ENCODE measurements around the gene NWD2. TPM values are rescaled to one million over a fixed set of nuclear protein-coding genes. Genes with fewer than 3 reads are reported as not detected.

NWD2 gene
- total RNA-seq, 2 experiments from 2014 or later = not detected

DNA sequence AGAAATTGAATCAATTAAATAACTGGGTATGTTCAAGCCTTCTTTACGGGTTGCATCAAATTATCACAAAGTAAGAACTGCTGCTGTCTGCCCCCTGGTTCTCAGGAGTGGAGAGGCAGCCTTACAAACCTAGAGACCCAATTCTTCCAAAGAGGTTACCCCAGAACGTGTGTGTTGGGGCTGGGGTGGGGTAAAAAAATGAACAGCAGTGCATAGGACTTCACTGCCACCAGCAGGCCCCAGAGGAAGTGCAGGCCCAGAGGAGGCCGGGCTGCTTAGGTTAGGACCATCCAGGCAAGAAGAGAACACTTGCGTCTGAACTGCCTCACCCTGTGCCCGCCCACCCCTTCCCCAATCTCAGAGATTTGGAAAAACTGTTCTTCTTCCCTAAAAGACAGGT lies 1.5 kb upstream of the NWD2 start:
- CTCF ChIA-PET = no interaction called here
- Mint-ChIP-seq H3K4me1 (ENCODE audit: low read depth) (peaks cover 3% of the 10 kb centered on the region), H3K27me3 (ENCODE audit: low read depth) (peaks cover 43% of the 10 kb centered on the region), H3K27ac (no peak overlapping the region), H3K4me3 (no peak overlapping the region), H3K9me3 (ENCODE audit: insufficient read depth) (no peaks in the 10 kb centered on the region), H3K36me3 (ENCODE audit: low read depth) (peaks cover 2% of the 10 kb centered on the region)
- ATAC-seq (no peak), DNase-seq (no peak)
- POLR2A ChIA-PET = no interaction called here

DNA sequence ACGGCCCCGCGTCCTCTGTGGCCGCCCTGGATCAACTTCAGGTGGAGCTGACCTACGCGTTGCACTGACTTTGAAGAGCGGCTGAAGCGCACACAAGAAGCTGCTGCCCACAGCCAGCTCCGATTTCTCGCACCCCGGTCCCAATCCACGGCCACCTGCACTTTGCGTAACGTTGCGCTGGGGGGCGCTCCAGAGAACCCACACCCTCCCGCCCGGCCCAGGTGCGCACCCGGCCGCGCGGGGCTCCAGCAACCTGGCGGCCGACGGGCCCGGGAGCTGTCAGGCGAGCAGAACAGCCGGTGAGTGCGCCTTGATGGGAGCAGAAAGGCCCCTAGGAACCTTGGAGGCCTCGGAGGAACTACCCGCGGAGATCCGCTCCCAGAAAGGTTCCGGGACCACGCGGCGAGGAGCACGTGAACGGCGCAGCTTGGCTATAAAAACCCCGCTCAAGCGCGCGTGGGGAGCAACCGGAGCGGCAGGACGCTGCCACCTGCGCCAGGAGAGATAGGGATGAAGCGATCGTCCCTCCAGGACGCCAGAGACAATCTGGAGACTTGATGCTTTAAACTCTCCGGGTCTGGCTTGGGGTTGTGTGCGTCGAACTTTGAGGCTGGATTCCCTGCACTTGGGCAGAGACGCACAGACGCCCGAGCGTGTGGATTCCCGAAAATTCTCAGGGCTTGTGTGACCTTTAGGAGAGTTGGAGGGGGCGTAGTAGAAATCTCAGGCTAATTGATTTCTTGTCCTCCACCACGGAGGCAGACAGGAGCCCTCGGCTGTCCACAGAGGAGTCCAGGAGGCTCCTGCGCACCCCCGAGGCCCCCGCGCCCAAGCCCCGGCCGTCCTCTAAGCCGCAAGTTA lies 591 bp upstream of the NWD2 start:
- H3K4me3 Mint-ChIP-seq = no peak overlapping the region
- no peak for ATAC-seq
- peaks cover 3% of the 10 kb centered on the region for H3K4me1 Mint-ChIP-seq (ENCODE audit: low read depth)
- peaks cover 43% of the 10 kb centered on the region for H3K27me3 Mint-ChIP-seq (ENCODE audit: low read depth)
- no peak for DNase-seq
- CTCF ChIA-PET = no interaction called here
- H3K36me3 Mint-ChIP-seq (ENCODE audit: low read depth) = peaks cover 2% of the 10 kb centered on the region
- no peak overlapping the region for H3K27ac Mint-ChIP-seq
- H3K9me3 Mint-ChIP-seq (ENCODE audit: insufficient read depth) = no peaks in the 10 kb centered on the region
- POLR2A ChIA-PET = no interaction called here

GRCh38 chr4:37245391-37245954 lies 930 bp downstream of the NWD2 start:
- ChIA-PET CTCF (no interaction called here), POLR2A (no interaction called here)
- DNase-seq = no peak
- ATAC-seq = no peak
- Mint-ChIP-seq H3K4me1 (ENCODE audit: low read depth) (peaks cover 3% of the 10 kb centered on the region), H3K27me3 (ENCODE audit: low read depth) (peaks cover 42% of the 10 kb centered on the region), H3K36me3 (ENCODE audit: low read depth) (peaks cover 2% of the 10 kb centered on the region), H3K9me3 (ENCODE audit: insufficient read depth) (no peaks in the 10 kb centered on the region), H3K27ac (no peak overlapping the region), H3K4me3 (no peak overlapping the region)

DNA sequence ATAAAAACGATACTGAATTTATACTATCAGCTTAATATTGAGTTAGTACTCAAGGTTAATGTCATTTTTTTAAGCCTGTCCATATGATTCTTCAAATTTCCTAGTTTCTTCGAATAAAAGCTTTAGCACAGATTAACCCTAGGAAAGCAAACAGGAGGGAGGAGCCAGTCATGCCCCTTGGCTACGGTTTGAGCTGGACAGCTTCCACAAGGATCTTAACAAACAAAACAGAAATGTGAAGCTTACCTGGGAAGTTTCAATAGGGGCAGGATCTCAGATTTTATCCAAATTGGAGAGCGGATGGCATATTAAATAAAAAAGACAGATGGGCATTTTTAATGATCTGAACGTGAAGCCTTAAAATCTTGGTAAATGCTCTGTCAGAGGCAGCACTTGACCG lies 2.3 kb downstream of the NWD2 start:
- POLR2A ChIA-PET = no interaction called here
- Mint-ChIP-seq H3K4me3 (no peak overlapping the region), H3K4me1 (ENCODE audit: low read depth) (peaks cover 3% of the 10 kb centered on the region), H3K9me3 (ENCODE audit: insufficient read depth) (no peaks in the 10 kb centered on the region), H3K27ac (no peak overlapping the region), H3K27me3 (ENCODE audit: low read depth) (peaks cover 35% of the 10 kb centered on the region), H3K36me3 (ENCODE audit: low read depth) (peaks cover 2% of the 10 kb centered on the region)
- ATAC-seq (no peak), DNase-seq (no peak)
- CTCF ChIA-PET = no interaction called here

- ATAC-seq (no peak), DNase-seq (no peak)
- H3K27me3 Mint-ChIP-seq (ENCODE audit: low read depth) = no peaks in the 10 kb centered on the region
- ChIA-PET CTCF (no interaction called here), POLR2A (no interaction called here)
- no peaks in the 10 kb centered on the region for H3K9me3 Mint-ChIP-seq (ENCODE audit: insufficient read depth)
- H3K4me1 Mint-ChIP-seq (ENCODE audit: low read depth) = no peaks in the 10 kb centered on the region
- H3K4me3 Mint-ChIP-seq = no peak overlapping the region
- H3K27ac Mint-ChIP-seq = no peak overlapping the region
- H3K36me3 Mint-ChIP-seq (ENCODE audit: low read depth) = no peaks in the 10 kb centered on the region
These were observed 13.7 kb downstream of the NWD2 start for GRCh38 chr4:37258221-37258620.

DNA sequence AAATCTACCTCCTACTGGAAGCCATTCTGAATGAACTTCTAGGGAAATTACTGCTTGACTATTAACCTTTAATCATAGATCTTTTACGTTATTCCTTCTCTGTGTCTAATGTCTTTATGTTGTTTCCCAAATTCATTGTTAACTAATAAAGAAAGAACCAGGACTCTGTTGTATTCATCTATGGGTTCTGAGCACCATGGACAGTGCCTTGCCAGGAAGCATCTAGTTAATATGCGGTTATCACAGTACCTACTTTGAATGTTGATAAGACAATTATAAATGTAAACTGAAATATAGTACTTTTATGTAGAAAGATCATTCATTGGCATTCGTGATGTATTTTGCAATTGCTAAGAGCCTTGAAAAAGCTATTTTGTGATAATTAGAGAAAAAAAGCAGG lies 23.8 kb downstream of the NWD2 start:
- CTCF ChIA-PET = no interaction called here
- H3K27ac Mint-ChIP-seq = no peak overlapping the region
- H3K9me3 Mint-ChIP-seq (ENCODE audit: insufficient read depth) = no peaks in the 10 kb centered on the region
- POLR2A ChIA-PET = no interaction called here
- no peaks in the 10 kb centered on the region for H3K36me3 Mint-ChIP-seq (ENCODE audit: low read depth)
- DNase-seq = no peak
- H3K4me1 Mint-ChIP-seq (ENCODE audit: low read depth) = no peaks in the 10 kb centered on the region
- no peak for ATAC-seq
- H3K27me3 Mint-ChIP-seq (ENCODE audit: low read depth) = no peaks in the 10 kb centered on the region
- no peak overlapping the region for H3K4me3 Mint-ChIP-seq

GRCh38 chr4:37279121-37279520 lies 34.6 kb downstream of the NWD2 start:
- Mint-ChIP-seq H3K27me3 (ENCODE audit: low read depth) (no peaks in the 10 kb centered on the region), H3K4me3 (no peak overlapping the region), H3K4me1 (ENCODE audit: low read depth) (no peaks in the 10 kb centered on the region), H3K9me3 (ENCODE audit: insufficient read depth) (peaks cover 6% of the 10 kb centered on the region), H3K27ac (no peak overlapping the region), H3K36me3 (ENCODE audit: low read depth) (no peaks in the 10 kb centered on the region)
- no peak for ATAC-seq
- ChIA-PET POLR2A (interaction anchor here (0.6 kb wide), 1 partner anchor 594 kb away, joined by 3 read pairs; no protein-coding TSS in a partner anchor), CTCF (no interaction called here)
- DNase-seq = no peak

GRCh38 chr4:37279894-37280592 lies 35.5 kb downstream of the NWD2 start:
- Mint-ChIP-seq H3K9me3 (ENCODE audit: insufficient read depth) (peaks cover 6% of the 10 kb centered on the region), H3K4me1 (ENCODE audit: low read depth) (no peaks in the 10 kb centered on the region), H3K27me3 (ENCODE audit: low read depth) (no peaks in the 10 kb centered on the region), H3K27ac (no peak overlapping the region), H3K36me3 (ENCODE audit: low read depth) (no peaks in the 10 kb centered on the region), H3K4me3 (no peak overlapping the region)
- DNase-seq (no peak), ATAC-seq (no peak)
- POLR2A ChIA-PET = no interaction called here
- CTCF ChIA-PET = no interaction called here

GRCh38 chr4:37299468-37299867 lies 54.9 kb downstream of the NWD2 start:
- ChIA-PET CTCF (no interaction called here), POLR2A (no interaction called here)
- Mint-ChIP-seq H3K4me1 (ENCODE audit: low read depth) (no peaks in the 10 kb centered on the region), H3K9me3 (ENCODE audit: insufficient read depth) (no peaks in the 10 kb centered on the region), H3K4me3 (no peak overlapping the region), H3K36me3 (ENCODE audit: low read depth) (no peaks in the 10 kb centered on the region), H3K27me3 (ENCODE audit: low read depth) (no peaks in the 10 kb centered on the region), H3K27ac (no peak overlapping the region)
- DNase-seq = no peak
- no peak for ATAC-seq

DNA sequence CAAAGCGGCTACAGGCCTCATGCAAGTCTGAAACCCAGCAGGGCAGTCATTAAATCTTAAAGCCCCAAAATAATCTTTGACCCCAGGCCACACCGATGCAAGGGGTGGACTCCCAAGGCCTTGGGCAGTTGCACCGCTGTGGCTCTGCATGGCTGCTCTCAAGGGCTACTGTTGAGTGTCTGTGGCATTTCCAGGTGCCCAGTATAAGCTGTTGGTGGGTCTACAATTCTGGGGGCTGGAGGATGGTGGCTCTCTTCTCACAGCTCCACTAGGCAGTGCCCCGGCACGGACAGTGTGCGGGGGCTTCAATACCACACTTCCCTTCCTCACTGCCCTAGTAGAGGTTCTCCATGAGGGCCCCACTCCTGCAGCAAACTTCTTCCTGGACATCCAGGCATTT lies 60.1 kb downstream of the NWD2 start:
- ChIA-PET CTCF (no interaction called here), POLR2A (no interaction called here)
- Mint-ChIP-seq H3K4me1 (ENCODE audit: low read depth) (no peaks in the 10 kb centered on the region), H3K27me3 (ENCODE audit: low read depth) (no peaks in the 10 kb centered on the region), H3K36me3 (ENCODE audit: low read depth) (no peaks in the 10 kb centered on the region), H3K9me3 (ENCODE audit: insufficient read depth) (no peaks in the 10 kb centered on the region), H3K4me3 (no peak overlapping the region), H3K27ac (no peak overlapping the region)
- ATAC-seq = no peak
- DNase-seq = no peak

GRCh38 chr4:37305984-37306383 lies 61.4 kb downstream of the NWD2 start:
- no peak overlapping the region for H3K27ac Mint-ChIP-seq
- no peak for DNase-seq
- no peaks in the 10 kb centered on the region for H3K36me3 Mint-ChIP-seq (ENCODE audit: low read depth)
- no peaks in the 10 kb centered on the region for H3K4me1 Mint-ChIP-seq (ENCODE audit: low read depth)
- CTCF ChIA-PET = no interaction called here
- POLR2A ChIA-PET = no interaction called here
- ATAC-seq = no peak
- H3K4me3 Mint-ChIP-seq = no peak overlapping the region
- H3K9me3 Mint-ChIP-seq (ENCODE audit: insufficient read depth) = no peaks in the 10 kb centered on the region
- no peaks in the 10 kb centered on the region for H3K27me3 Mint-ChIP-seq (ENCODE audit: low read depth)

DNA sequence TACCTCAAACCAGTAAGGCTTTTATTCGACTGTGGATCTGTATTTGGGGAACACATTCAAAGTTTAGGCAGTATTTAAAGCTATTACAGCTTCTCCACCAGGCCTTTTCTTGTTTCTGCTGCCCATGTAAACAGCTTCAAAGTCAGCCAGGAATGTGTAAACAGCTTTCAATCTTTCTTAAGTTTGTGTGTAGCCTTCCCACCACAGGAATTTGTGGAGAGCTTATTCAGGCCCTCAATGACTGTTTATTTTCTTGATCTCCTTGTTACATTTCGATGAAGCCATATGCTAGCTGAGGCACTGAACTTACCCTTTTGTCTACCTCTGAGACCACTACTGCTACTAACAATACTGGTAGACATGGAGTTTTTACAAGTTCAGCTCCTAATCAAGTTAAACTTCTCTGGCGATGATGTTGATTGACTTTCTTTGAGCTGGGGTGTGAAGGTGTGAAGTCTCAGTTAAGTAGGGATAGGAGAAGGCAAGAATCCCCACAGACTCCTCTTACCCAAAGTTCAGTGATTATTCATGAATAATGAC lies 72.6 kb downstream of the NWD2 start:
- Mint-ChIP-seq H3K9me3 (ENCODE audit: insufficient read depth) (no peaks in the 10 kb centered on the region), H3K4me3 (no peak overlapping the region), H3K27ac (no peak overlapping the region), H3K4me1 (ENCODE audit: low read depth) (no peaks in the 10 kb centered on the region), H3K36me3 (ENCODE audit: low read depth) (no peaks in the 10 kb centered on the region), H3K27me3 (ENCODE audit: low read depth) (no peaks in the 10 kb centered on the region)
- CTCF ChIA-PET = no interaction called here
- POLR2A ChIA-PET = no interaction called here
- DNase-seq (no peak), ATAC-seq (no peak)

All from activated CD8-positive, alpha-beta T cell treated with anti-CD3 and anti-CD28 coated beads, Interleukin-2, amount 10 ng/mL, durations not matched to agents 7 days and 5 days (primary cell).